KMS-11 (cell line): ENCODE data around the gene TNFAIP3.

ENCODE experiments used
- H2AFZ ChIP-seq: fragments of 200-600 bp; sonication (generic); 2 replicates; pipeline ENCODE4 v1.6.1; 2016; ENCODE audit warnings: antibody characterized with exemption, mixed run types, low read depth
- H3K27ac ChIP-seq: fragments of 200-600 bp; sonication (generic); 2 replicates; pipeline ENCODE4 v1.6.1; 2016; ENCODE audit warnings: mild to moderate bottlenecking, mixed run types
- H3K27me3 ChIP-seq: fragments of 200-600 bp; sonication (generic); 2 replicates; pipeline ENCODE4 v1.6.1; 2017; ENCODE audit warnings: mild to moderate bottlenecking, low read depth, mixed run types, moderate library complexity; ENCODE audit not compliant: insufficient read depth
- H3K36me3 ChIP-seq: fragments of 200-600 bp; sonication (generic); 2 replicates; pipeline ENCODE4 v1.6.1; 2017; ENCODE audit warnings: mild to moderate bottlenecking, mixed run types; ENCODE audit not compliant: insufficient read depth
- H3K4me1 ChIP-seq: fragments of 200-600 bp; sonication (generic); 2 replicates; pipeline ENCODE4 v1.6.1; 2016; ENCODE audit warnings: mild to moderate bottlenecking, low read depth, mixed run types; ENCODE audit not compliant: poor library complexity, severe bottlenecking
- H3K4me2 ChIP-seq: fragments of 200-600 bp; sonication (generic); 2 replicates; pipeline ENCODE4 v1.7.0; 2016; ENCODE audit warnings: mild to moderate bottlenecking, mixed run types
- H3K4me3 ChIP-seq: fragments of 200-600 bp; sonication (generic); IDR thresholded peaks from 2 replicates; pipeline ENCODE4 v1.6.1; 2017; ENCODE audit warnings: low read depth, low read length, mixed read lengths; ENCODE audit not compliant: insufficient read depth
- H3K79me2 ChIP-seq: fragments of 200-600 bp; sonication (generic); 2 replicates; pipeline ENCODE4 v1.6.1; 2016; ENCODE audit warnings: low read depth, mixed run types; ENCODE audit not compliant: insufficient read depth
- H3K9ac ChIP-seq: fragments of 200-600 bp; sonication (generic); 2 replicates; pipeline ENCODE4 v1.6.1; 2016; ENCODE audit warnings: mild to moderate bottlenecking, mixed run types
- H4K20me1 ChIP-seq: fragments of 200-600 bp; sonication (generic); 2 replicates; pipeline ENCODE4 v1.6.1; 2016; ENCODE audit warnings: mild to moderate bottlenecking, mixed run types; ENCODE audit not compliant: insufficient read depth
- TF ChIP-seq, protein P1 (sequence below): fragments of 200-600 bp; sonication (generic); conservative IDR thresholded peaks from 2 replicates; pipeline ENCODE4 v1.6.1; 2017; ENCODE audit warnings: low read depth, mild to moderate bottlenecking, antibody characterized with exemption, low read length, moderate library complexity, mixed read lengths

TNFAIP3 gene

GRCh38 chr6:137894779-137895385 is 27.8 kb downstream of the TNFAIP3 start:
- TF ChIP-seq, protein P1, sequence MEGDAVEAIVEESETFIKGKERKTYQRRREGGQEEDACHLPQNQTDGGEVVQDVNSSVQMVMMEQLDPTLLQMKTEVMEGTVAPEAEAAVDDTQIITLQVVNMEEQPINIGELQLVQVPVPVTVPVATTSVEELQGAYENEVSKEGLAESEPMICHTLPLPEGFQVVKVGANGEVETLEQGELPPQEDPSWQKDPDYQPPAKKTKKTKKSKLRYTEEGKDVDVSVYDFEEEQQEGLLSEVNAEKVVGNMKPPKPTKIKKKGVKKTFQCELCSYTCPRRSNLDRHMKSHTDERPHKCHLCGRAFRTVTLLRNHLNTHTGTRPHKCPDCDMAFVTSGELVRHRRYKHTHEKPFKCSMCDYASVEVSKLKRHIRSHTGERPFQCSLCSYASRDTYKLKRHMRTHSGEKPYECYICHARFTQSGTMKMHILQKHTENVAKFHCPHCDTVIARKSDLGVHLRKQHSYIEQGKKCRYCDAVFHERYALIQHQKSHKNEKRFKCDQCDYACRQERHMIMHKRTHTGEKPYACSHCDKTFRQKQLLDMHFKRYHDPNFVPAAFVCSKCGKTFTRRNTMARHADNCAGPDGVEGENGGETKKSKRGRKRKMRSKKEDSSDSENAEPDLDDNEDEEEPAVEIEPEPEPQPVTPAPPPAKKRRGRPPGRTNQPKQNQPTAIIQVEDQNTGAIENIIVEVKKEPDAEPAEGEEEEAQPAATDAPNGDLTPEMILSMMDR = no peak
- H3K9ac ChIP-seq = no peak overlapping the region
- H3K4me2 ChIP-seq = no peak overlapping the region
- no peaks in the 10 kb centered on the region for H3K27me3 ChIP-seq
- no peaks in the 10 kb centered on the region for H3K79me2 ChIP-seq
- no peaks in the 10 kb centered on the region for H4K20me1 ChIP-seq
- H3K4me3 ChIP-seq = no peak overlapping the region
- peaks cover 24% of the 10 kb centered on the region for H3K4me1 ChIP-seq
- no peak overlapping the region for H2AFZ ChIP-seq
- no peak overlapping the region for H3K27ac ChIP-seq
- H3K36me3 ChIP-seq = no peaks in the 10 kb centered on the region

DNA sequence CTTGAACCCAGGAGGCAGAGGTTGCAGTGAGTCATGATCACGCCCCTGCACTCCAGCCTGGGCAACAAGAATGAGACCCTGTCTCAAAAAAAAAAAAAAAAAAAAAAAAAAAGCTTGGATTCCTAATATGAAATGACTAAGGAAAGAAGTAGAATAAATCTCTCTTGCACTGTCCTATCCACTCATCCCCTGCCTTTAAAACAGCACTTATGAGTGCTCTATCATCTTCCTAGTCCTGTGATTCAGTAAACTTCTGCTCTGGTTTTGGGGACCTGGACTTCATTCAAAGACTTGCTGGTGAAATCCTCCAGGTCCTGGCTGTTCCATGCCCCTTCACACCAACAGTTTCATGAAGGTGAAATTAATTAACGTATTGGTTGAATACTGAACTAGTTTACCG is 29.6 kb downstream of the TNFAIP3 start:
- Histone ChIP-seq H3K27ac (no peak overlapping the region), H3K4me3 (no peak overlapping the region), H3K4me2 (no peak overlapping the region), H3K9ac (no peak overlapping the region), H3K27me3 (no peaks in the 10 kb centered on the region), H3K36me3 (no peaks in the 10 kb centered on the region), H3K79me2 (no peaks in the 10 kb centered on the region), H3K4me1 (peaks cover 21% of the 10 kb centered on the region), H2AFZ (no peak overlapping the region), H4K20me1 (no peaks in the 10 kb centered on the region)
- TF ChIP-seq, protein P1 = no peak

DNA sequence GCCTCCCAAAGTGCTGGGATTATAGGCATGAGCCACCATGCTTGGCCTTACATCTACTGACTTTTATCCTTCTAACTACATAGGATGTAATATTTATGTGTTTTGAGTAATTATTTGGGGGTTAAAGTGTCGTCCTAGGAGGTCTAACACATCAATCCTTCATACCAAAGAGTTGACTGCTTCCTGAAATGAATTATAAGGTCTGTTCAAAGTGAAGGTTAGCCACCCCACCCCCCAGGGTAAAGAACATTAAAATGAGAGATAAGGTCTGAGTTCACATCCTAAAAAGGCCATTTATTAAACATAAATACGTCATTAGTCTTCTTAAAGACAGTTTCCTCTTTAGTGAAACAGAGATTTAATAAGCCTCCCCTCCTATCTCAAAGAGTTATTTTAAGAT is 33.8 kb downstream of the TNFAIP3 start:
- Histone ChIP-seq H2AFZ (no peak overlapping the region), H3K9ac (no peak overlapping the region), H3K4me2 (no peak overlapping the region), H3K79me2 (no peaks in the 10 kb centered on the region), H3K27ac (no peak overlapping the region), H3K36me3 (no peaks in the 10 kb centered on the region), H3K4me1 (peaks cover 17% of the 10 kb centered on the region), H4K20me1 (no peaks in the 10 kb centered on the region), H3K4me3 (no peak overlapping the region), H3K27me3 (no peaks in the 10 kb centered on the region)
- TF ChIP-seq, protein P1 = no peak

DNA sequence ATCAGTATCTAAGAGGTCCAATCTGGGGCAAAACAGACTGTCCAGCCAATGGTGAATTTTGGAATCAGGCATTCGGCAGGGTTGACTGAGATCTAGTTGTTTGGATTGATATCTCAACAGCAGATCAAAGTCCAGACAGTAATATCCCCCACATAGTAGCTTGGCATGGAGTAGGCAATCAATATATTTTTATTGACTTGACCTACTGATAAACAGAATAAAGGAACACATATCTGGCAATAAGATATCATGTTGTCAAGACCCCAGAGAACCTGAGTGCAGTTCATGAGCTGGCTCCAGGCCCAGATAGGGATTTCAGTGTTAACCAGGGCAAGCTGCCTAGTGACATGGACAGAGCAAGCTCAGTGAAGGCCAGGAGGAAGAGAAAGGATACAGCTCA is 34.4 kb downstream of the TNFAIP3 start:
- TF ChIP-seq, protein P1 = no peak
- Histone ChIP-seq H3K79me2 (no peaks in the 10 kb centered on the region), H3K9ac (no peak overlapping the region), H3K4me1 (peaks cover 20% of the 10 kb centered on the region), H3K27ac (no peak overlapping the region), H3K36me3 (no peaks in the 10 kb centered on the region), H2AFZ (no peak overlapping the region), H4K20me1 (no peaks in the 10 kb centered on the region), H3K4me3 (no peak overlapping the region), H3K4me2 (no peak overlapping the region), H3K27me3 (no peaks in the 10 kb centered on the region)
